HG02884 (cell line): ENCODE data around the gene FAM174B.

Experiments
- ATAC-seq: cut with Tn5 transposase; IDR thresholded peaks from one replicate; pipeline ENCODE4 v1.9.1; 2021; ENCODE audit warnings: mild to moderate bottlenecking, moderate library complexity; ENCODE audit not compliant: unreplicated experiment

The FAM174B gene

GRCh38 chr15:92643849-92644815, 11.4 kb downstream of the FAM174B start:
- ATAC-seq: no peak

GRCh38 chr15:92638709-92639365, 16.7 kb downstream of the FAM174B start:
- no peak for ATAC-seq

GRCh38 chr15:92638291-92638708, 17.3 kb downstream of the FAM174B start:
- ATAC-seq: no peak

GRCh38 chr15:92637626-92638025, 17.9 kb downstream of the FAM174B start:
- no peak for ATAC-seq

GRCh38 chr15:92636908-92637481, 18.6 kb downstream of the FAM174B start:
- no peak for ATAC-seq

GRCh38 chr15:92636401-92636907, 19.1 kb downstream of the FAM174B start:
- no peak for ATAC-seq

- ATAC-seq: no peak
Observed at GRCh38 chr15:92634671-92635201, 20.8 kb downstream of the FAM174B start.

GRCh38 chr15:92634060-92634459, 21.5 kb downstream of the FAM174B start:
- ATAC-seq: no peak

- ATAC-seq: no peak
Observed at GRCh38 chr15:92633418-92633817, 22.2 kb downstream of the FAM174B start.

- ATAC-seq: no peak
Observed at GRCh38 chr15:92633001-92633400, 22.6 kb downstream of the FAM174B start.

GRCh38 chr15:92631721-92632120, 23.9 kb downstream of the FAM174B start:
- no peak for ATAC-seq

GRCh38 chr15:92629975-92630626, 25.5 kb downstream of the FAM174B start:
- no peak for ATAC-seq

- ATAC-seq: no peak
Observed at GRCh38 chr15:92629276-92629974, 26.1 kb downstream of the FAM174B start.

GRCh38 chr15:92627014-92627413, 28.6 kb downstream of the FAM174B start:
- no peak for ATAC-seq

GRCh38 chr15:92625251-92625980, 30.2 kb downstream of the FAM174B start:
- peak; percentile 83 for ATAC-seq

- no peak for ATAC-seq
Observed at GRCh38 chr15:92624401-92624991, 31.1 kb downstream of the FAM174B start.

- no peak for ATAC-seq
Observed at GRCh38 chr15:92623435-92623834, 32.1 kb downstream of the FAM174B start.

- ATAC-seq: no peak
Observed at GRCh38 chr15:92621972-92622533, 33.5 kb downstream of the FAM174B start.

- ATAC-seq: no peak
Observed at GRCh38 chr15:92620991-92621390, 34.6 kb downstream of the FAM174B start.
